TTC549 (cell line): Measurements from ENCODE around the gene LAMA4.

ENCODE experiments used
- FAIRE-seq: peaks from 2 replicates; lab custom pipeline; 2012; peaks lifted over from hg19 to GRCh38; lab: Jason Lieb, UNC

LAMA4 gene

DNA sequence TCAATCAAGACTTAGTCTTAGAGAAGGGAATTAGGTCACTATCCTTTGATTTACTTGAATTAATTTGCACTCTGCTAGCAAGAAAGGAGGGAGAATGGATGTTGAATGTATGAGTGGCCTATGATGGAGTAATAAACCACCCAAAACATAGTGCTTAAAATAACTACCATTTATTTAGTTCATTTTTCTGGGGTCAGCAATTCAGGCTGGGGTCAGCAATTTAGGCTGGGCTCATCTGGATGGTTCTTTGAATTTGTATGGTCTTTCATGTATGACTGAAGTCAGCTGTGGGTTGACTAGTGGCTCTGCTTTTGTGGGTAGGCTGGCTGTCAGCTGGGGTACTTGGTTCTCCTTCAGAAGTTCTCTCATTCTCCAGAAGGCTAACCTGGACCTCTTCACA, 21.0 kb upstream of the LAMA4 start:
- FAIRE-seq = no peak

GRCh38 chr6:112274774-112275173, 20.4 kb upstream of the LAMA4 start:
- FAIRE-seq = no peak

- FAIRE-seq = no peak
Observed at GRCh38 chr6:112272799-112273198, 18.4 kb upstream of the LAMA4 start.

DNA sequence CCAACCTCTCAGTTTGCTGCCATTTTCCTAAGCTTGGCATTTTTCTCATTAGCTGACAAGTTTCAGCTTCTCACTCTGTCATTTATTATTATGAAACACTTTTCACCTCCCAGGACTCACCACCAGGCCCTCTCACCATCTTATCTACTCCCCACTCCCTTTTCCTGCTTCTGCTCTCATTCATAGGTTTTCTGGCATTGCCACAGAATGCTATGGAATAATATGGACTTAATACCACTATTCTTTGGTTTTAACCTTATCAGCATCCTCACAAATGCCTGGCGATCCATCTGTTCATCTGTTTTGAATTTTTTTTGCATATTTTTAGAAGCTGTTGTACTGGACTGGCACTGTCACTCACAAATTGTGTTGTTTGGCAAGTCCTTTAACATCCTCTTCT, 16.4 kb upstream of the LAMA4 start:
- no peak for FAIRE-seq

DNA sequence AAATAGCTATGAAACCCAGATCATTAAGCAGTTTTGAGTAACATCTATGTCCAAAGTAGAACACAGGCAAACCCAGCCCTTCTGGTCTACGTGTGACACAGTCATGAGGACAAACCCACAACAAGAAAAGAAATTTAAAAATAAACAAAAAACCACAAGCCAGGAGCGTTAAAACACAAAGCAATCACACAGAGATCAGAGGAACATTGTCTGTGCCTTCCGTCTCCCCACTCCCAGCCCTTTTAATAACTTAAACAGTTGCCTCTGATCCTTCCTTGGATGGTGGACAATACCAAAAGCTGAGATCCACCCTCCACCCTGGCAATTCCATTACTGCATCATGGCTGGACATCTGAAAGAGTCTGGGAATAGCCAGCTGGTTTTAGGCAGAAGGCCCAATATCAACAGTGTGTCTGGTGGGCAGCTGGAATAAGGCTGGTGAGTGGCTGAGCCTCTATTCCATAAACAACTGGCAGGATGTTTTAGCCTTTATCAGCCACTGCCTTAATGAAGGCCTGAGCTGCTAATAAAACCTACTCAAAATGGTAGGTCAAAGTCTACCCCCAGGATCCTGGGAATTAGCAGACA, 15.7 kb upstream of the LAMA4 start:
- FAIRE-seq = no peak

- no peak for FAIRE-seq
Observed at GRCh38 chr6:112269114-112269513, 14.7 kb upstream of the LAMA4 start.

DNA sequence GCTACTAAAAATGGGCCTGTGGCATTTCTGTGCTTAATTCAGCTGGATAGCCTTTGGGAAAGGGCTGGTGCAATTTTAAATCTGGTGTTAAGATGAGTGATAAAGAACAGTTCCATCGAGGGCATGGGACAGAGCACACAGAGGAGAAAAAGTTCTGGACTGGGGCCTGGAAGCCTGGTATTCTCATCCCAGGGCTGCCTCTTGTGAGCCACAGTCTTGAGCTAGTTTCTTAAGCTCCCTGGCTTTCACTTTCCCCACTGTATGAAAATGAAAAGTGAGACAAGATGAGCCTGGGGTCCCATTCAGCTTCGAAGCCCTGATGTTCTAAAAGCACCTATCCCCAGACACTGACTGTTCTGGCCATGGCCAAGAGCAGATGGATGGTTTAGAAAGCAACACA, 14.3 kb upstream of the LAMA4 start:
- no peak for FAIRE-seq

DNA sequence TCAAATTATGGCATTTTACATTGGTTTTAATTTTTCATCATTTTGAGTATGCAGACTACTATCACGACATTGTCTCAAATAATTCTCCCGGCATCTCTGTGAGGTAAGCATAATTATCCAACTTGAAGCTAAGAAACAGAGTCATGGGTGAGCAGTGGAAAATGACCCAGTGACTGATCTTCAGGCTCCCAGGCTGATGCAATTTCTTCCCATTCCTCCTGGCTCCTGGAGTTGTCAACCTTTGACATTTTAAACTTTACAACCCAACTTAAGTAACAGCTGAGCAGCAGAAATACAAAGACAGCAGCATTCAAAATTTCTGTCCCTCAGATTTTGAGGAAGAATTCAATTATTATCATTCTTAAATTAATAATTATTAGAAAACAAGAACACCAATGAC, 13.7 kb upstream of the LAMA4 start:
- no peak for FAIRE-seq

DNA sequence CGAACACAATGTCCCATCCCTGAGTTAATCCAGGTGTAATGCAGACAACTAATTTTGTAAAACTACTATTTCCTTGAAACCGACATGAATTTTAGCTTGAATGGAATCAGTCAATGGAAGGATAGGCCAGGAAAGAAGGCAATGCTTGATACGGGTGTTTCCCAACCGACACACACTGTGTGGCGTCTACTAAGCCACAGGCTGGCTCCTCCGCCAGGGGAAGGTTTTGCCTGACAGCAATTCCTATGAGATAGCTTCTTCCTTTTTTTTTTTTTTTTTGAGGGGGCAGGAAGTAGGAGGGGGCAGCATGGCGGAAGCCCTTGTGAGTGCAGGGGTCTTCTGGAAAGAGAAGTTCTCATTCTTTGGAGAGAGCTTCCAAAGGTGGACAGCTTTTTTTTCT, 12.0 kb upstream of the LAMA4 start:
- FAIRE-seq = no peak

- no peak for FAIRE-seq
Observed at GRCh38 chr6:112259337-112259675, 4.9 kb upstream of the LAMA4 start.

- FAIRE-seq = no peak
Observed at GRCh38 chr6:112258642-112259336, 4.4 kb upstream of the LAMA4 start.

GRCh38 chr6:112257178-112257855, 3.0 kb upstream of the LAMA4 start:
- no peak for FAIRE-seq

DNA sequence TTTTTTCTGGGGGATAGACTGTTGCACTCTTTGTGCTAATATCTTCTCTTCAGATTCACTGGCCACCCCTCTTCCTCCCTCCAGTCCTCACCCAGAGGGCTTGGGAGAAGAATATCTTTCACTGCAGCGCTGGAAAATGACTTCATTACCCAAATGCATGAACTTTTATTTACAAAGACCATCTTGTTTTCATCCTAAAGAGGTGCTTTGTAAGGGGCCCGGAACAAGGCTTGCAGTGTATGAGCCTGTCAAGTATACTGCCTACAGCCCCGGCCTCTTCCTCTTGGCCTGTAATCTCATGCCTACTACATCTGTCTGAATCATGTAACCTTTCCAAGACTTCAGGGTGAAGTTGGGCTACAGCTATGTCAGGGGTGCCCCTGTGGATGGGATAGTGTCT, 554 bp upstream of the LAMA4 start:
- FAIRE-seq = no peak

GRCh38 chr6:112253498-112253840, 898 bp downstream of the LAMA4 start:
- FAIRE-seq = no peak

GRCh38 chr6:112252571-112253497, 1.5 kb downstream of the LAMA4 start:
- no peak for FAIRE-seq

DNA sequence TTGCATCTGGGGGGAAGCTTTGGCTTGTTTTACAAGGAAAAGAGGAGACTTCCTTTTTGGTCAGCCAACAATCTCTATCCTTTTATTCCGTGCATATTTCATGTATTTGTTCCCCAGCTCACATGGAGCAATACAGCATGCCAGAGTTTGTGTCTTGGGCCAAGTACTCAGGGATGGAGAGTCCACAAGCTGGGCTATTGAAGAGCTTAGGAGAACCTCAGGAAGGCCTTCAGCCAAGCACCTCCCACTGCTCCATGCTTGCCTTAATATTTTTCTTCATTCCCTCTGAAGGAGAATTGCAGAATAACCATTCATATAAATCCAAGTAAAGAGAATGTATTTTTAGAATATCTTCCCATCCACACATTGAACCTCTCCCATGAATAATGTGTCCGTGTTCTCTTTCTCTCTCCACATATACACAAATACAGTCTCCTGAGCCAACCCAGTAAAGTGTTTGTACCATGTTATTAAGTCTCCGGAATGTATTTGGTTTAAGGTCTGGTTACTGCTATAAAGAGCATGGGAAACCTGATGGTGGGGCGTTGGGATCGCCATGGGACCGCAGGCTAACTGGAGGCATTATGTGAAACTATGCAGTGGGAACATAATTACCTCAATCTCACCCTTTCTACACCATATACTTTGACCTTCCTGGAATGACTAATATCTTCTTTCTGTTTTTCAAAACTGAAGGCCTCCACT, 3.0 kb downstream of the LAMA4 start:
- no peak for FAIRE-seq

DNA sequence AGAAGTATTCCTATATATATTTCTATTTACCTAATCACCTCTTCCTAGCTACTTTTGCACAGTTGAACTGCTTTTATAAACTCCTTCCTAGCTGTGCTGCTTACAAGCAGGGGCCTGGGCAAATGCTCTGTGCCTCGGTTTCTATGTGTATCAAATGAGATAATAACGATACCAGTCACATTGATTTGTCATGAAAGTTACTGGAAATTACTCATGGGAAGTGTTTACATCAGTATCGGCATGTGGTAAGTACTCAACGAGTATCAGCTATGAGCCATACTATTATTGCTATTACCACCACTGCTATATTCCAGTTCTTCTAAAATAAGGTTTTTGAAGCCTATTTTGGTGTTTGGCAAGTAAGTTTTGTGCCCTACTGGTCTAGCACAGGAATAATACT, 4.9 kb downstream of the LAMA4 start:
- no peak for FAIRE-seq

DNA sequence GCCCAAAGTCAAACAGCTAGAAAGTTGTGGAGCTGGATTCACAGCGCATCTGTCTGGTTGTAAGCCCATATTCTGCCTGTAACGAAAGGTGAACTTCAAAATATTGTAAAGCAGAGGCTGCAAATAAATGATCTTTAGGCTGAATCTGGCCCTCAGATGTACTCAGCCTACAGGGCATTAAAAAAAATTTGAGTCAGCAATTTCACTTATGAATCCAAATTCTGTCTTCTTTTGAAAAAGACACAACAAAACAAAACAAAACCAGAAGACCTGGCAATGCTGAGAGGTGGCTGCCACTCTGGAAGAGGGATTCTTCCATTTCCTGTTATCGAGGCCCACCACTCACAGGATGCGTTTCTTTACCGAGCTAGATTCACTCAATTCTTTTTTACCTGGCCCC, 7.1 kb downstream of the LAMA4 start:
- FAIRE-seq = no peak

- no peak for FAIRE-seq
Observed at GRCh38 chr6:112245511-112246203, 8.7 kb downstream of the LAMA4 start.

DNA sequence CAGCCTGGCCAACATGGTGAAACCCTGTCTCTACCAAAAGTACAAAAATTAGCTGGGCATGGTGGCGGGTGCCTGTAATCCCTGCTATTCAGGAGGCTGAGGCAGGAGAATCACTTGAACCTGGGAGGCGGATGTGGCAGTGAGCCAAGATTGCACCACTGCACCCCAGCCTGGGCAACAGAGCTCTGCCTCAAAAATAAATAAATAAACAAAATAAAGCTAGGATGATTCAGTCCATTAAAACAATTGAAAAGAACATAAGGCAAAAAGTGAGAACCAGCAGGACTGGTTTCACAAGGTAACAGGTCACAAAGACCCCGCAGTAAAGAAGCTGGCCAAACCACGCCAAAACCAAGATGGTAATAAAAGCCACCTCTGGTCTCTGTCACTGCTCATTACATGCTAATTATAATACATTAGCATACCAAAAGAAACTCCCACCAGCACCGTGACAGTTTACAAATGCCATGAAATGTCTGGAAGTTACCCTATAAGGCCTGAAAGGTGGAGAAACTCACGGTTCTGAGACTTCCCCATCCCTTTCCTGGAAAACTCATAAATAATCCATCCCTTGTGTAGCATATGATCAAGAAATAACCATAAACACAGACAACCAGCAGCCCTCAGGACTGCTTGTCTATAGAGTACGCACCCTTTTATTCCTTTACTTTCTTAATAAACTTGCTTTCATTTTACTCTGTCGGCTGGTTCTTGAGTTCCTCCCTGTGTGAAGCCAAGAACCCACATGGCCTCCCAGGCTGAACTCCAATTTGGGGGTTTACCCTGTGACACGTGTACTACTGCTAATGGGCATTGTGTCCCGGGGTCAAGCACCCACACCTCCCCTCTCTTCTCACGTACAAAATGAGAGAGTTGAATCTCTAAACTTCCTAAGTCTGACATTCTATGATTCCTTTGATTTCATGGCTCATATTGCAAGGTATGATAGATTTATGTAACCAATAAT, 10.2 kb downstream of the LAMA4 start:
- no peak for FAIRE-seq
